Caco-2 (cell line): ENCODE measurements around the gene SNAI1. TPM values are rescaled to one million over a fixed set of nuclear protein-coding genes. Genes with fewer than 3 reads are reported as not detected.

ENCODE experiments used
- BruUV-seq: library from RNA; stranded (reverse); fragments of 400-500 nt; replicated peaks from 2 replicates; lab custom pipeline; 2021; lab: Mats Ljungman, UMichigan
- CTCF ChIA-PET: fragments of 300-600 bp; sonication (Branson Sonifier 250); formaldehyde crosslinking; loops from one replicate; lab custom pipeline; 2022; ENCODE audit warnings: antibody characterized with exemption; lab: Charles Lee
- POLR2A ChIA-PET: fragments of 300-600 bp; sonication (Branson Sonifier 250); formaldehyde crosslinking; loops from one replicate; lab custom pipeline; 2022; ENCODE audit warnings: antibody characterized with exemption; lab: Charles Lee
- DNase-seq, 2 experiments: peaks; one replicate each; pipeline versions ENCODE4 v3.0.0 to v3.0.0-alpha.2; 2020 to 2022
- H3K27me3 ChIP-seq: replicated peaks from 2 replicates; pipeline ENCODE4 v1.6.0; 2011; ENCODE audit warnings: low read length; ENCODE audit not compliant: control insufficient read depth, insufficient read depth
- H3K36me3 ChIP-seq: 2 replicates; pipeline ENCODE4 v1.5.1; 2011; ENCODE audit warnings: low read length; ENCODE audit not compliant: control insufficient read depth, insufficient read depth
- H3K4me1 ChIP-seq: fragments of 250-450 bp; sonication (Bioruptor Pico); 2 replicates; pipeline ENCODE4 v1.5.1; 2020; ENCODE audit warnings: mild to moderate bottlenecking
- H3K4me3 ChIP-seq: 2 replicates; pipeline ENCODE4 v1.5.1; 2011; ENCODE audit warnings: low read depth, mild to moderate bottlenecking, control low read depth, low read length
- H3K9me3 ChIP-seq: fragments of 250-450 bp; sonication (Bioruptor Pico); 2 replicates; pipeline ENCODE4 v1.5.1; 2020; ENCODE audit warnings: mild to moderate bottlenecking, moderate library complexity
- H3K27ac Mint-ChIP-seq: one replicate; pipeline ENCODE4 v1.8.0; 2022; ENCODE audit warnings: mixed read lengths; ENCODE audit not compliant: unreplicated experiment
- H3K27me3 Mint-ChIP-seq: one replicate; pipeline ENCODE4 v1.8.0; 2022; ENCODE audit warnings: mixed read lengths; ENCODE audit not compliant: insufficient read depth, unreplicated experiment
- H3K36me3 Mint-ChIP-seq: one replicate; pipeline ENCODE4 v1.8.0; 2022; ENCODE audit warnings: mild to moderate bottlenecking, mixed read lengths; ENCODE audit not compliant: insufficient read depth, unreplicated experiment
- H3K4me1 Mint-ChIP-seq: one replicate; pipeline ENCODE4 v1.8.0; 2022; ENCODE audit warnings: low read depth, mixed read lengths; ENCODE audit not compliant: unreplicated experiment
- H3K4me3 Mint-ChIP-seq: one replicate; pipeline ENCODE4 v1.8.0; 2022; ENCODE audit warnings: mild to moderate bottlenecking, moderate library complexity, mixed read lengths; ENCODE audit not compliant: unreplicated experiment
- H3K9me3 Mint-ChIP-seq: one replicate; pipeline ENCODE4 v1.8.0; 2022; ENCODE audit warnings: mixed read lengths; ENCODE audit not compliant: unreplicated experiment
- intact Hi-C: fragments of 100-400 bp; cut with micrococcal nuclease; formaldehyde crosslinking; loops from one replicate; pipeline ENCODE4 v1.10.0; 2022; ENCODE audit not compliant: unreplicated experiment
- total RNA-seq: library from RNA; stranded (reverse); gene quantifications from 2 replicates; pipeline ENCODE4 v1.2.3, GENCODE V29; 2022
- TF ChIP-seq, protein P1 (sequence below), 2 experiments: fragments of 200-600 bp in 1 of 2; IDR thresholded peaks; 1 replicate in 1 of 2; 2 replicates in 1 of 2; pipeline versions ENCODE4 v1.5.1 to v1.8.0; 2011 to 2022; ENCODE audit warnings: antibody characterized with exemption in 1 of 2, control low read depth in 1 of 2, inconsistent platforms in 1 of 2, low read depth in 1 of 2, low read length in 1 of 2, mild to moderate bottlenecking in 1 of 2, moderate library complexity in 1 of 2; ENCODE audit not compliant: insufficient read depth in 1 of 2, severe bottlenecking in 1 of 2, unreplicated experiment in 1 of 2

Gene SNAI1
- total RNA-seq, 1 experiment from 2014 or later, result 10.9 TPM

DNA sequence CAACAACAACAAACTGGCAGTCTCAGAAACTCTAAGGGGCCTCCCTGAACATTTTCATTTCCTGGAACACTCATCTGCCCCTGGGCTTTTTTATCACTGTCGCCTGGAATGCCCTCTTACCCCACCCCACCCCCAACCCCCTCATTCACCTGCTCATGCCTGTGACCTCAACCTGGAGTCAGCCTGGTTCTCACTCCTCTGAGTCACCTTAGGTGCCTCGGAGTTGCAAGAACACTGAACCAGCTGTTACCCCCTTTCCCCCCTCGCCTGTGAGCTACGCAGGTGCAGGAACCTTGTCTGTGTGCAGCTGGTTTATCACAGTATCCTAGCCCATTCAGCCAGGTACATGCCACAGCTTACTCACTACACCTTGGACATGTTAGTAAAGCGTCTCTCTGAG lies 12.8 kb upstream of the SNAI1 start:
- intact Hi-C loops, result no loop called here
- POLR2A ChIA-PET, result no interaction called here
- peaks cover 8% of the 10 kb centered on the region for H3K36me3 Mint-ChIP-seq

GRCh38 chr20:49970498-49970897 lies 12.3 kb upstream of the SNAI1 start:
- no peaks in the 10 kb centered on the region for H3K27me3 ChIP-seq
- Mint-ChIP-seq H3K27ac (peak overlapping the region; percentile 63), H3K4me3 (no peak overlapping the region), H3K36me3 (peaks cover 8% of the 10 kb centered on the region), H3K27me3 (no peaks in the 10 kb centered on the region), H3K4me1 (peaks cover 38% of the 10 kb centered on the region), H3K9me3 (no peaks in the 10 kb centered on the region)
- intact Hi-C loops, result no loop called here
- H3K4me1 ChIP-seq, result peaks cover 49% of the 10 kb centered on the region
- TF ChIP-seq, protein P1, sequence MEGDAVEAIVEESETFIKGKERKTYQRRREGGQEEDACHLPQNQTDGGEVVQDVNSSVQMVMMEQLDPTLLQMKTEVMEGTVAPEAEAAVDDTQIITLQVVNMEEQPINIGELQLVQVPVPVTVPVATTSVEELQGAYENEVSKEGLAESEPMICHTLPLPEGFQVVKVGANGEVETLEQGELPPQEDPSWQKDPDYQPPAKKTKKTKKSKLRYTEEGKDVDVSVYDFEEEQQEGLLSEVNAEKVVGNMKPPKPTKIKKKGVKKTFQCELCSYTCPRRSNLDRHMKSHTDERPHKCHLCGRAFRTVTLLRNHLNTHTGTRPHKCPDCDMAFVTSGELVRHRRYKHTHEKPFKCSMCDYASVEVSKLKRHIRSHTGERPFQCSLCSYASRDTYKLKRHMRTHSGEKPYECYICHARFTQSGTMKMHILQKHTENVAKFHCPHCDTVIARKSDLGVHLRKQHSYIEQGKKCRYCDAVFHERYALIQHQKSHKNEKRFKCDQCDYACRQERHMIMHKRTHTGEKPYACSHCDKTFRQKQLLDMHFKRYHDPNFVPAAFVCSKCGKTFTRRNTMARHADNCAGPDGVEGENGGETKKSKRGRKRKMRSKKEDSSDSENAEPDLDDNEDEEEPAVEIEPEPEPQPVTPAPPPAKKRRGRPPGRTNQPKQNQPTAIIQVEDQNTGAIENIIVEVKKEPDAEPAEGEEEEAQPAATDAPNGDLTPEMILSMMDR (IDR thresholded peaks at IDR 0.05; ENCODE audit: insufficient read depth in 1 of 2, low read depth in 1 of 2, low read length in 1 of 2, severe bottlenecking in 1 of 2, unreplicated experiment in 1 of 2), result no peak
- ChIA-PET POLR2A (interaction anchor here (0.7 kb wide), 1 partner anchor 23 kb away, joined by 3 read pairs; no protein-coding TSS in a partner anchor), CTCF (interaction anchor here (0.5 to 1.7 kb wide), 3 partner anchors 8 to 294 kb away, joined by 3 to 18 read pairs (median 14); no protein-coding TSS in a partner anchor)
- no TSS peak for BruUV-seq
- H3K4me3 ChIP-seq, result no peak overlapping the region
- no peaks in the 10 kb centered on the region for H3K36me3 ChIP-seq
- H3K9me3 ChIP-seq, result no peaks in the 10 kb centered on the region
- DNase-seq, result no peak

More for the DNA sequence above, 12.8 kb upstream of the SNAI1 start:
- Mint-ChIP-seq H3K27ac (peak overlapping the region; percentile 63), H3K4me3 (no peak overlapping the region), H3K27me3 (no peaks in the 10 kb centered on the region), H3K9me3 (no peaks in the 10 kb centered on the region), H3K4me1 (peaks cover 38% of the 10 kb centered on the region)
- no peaks in the 10 kb centered on the region for H3K9me3 ChIP-seq
- CTCF ChIA-PET, result interaction anchor here (0.5 to 1.7 kb wide), 3 partner anchors 9 to 294 kb away, joined by 3 to 18 read pairs (median 14); no protein-coding TSS in a partner anchor
- peaks cover 55% of the 10 kb centered on the region for H3K4me1 ChIP-seq
- no peaks in the 10 kb centered on the region for H3K27me3 ChIP-seq
- H3K4me3 ChIP-seq, result no peak overlapping the region
- no TSS peak for BruUV-seq
- TF ChIP-seq, protein P1 (IDR thresholded peaks at IDR 0.05; ENCODE audit: insufficient read depth in 1 of 2, low read depth in 1 of 2, low read length in 1 of 2, severe bottlenecking in 1 of 2, unreplicated experiment in 1 of 2), result no peak
- no peaks in the 10 kb centered on the region for H3K36me3 ChIP-seq
- DNase-seq, result peak; percentile 71 to 85

GRCh38 chr20:49973981-49974380 lies 8.8 kb upstream of the SNAI1 start:
- Mint-ChIP-seq H3K4me1 (peaks cover 34% of the 10 kb centered on the region), H3K9me3 (no peaks in the 10 kb centered on the region), H3K4me3 (no peak overlapping the region), H3K27me3 (no peaks in the 10 kb centered on the region), H3K27ac (no peak overlapping the region), H3K36me3 (peaks cover 15% of the 10 kb centered on the region)
- H3K4me3 ChIP-seq, result no peak overlapping the region
- no peak for DNase-seq
- no peaks in the 10 kb centered on the region for H3K27me3 ChIP-seq
- ChIA-PET POLR2A (interaction anchor here (0.6 to 0.7 kb wide), 2 partner anchors 37 to 162 kb away, joined by 3 to 4 read pairs; no protein-coding TSS in a partner anchor), CTCF (interaction anchor here (0.7 to 11.4 kb wide), 2 partner anchors 28 to 94 kb away, joined by 3 to 433 read pairs; no protein-coding TSS in a partner anchor)
- peaks cover 48% of the 10 kb centered on the region for H3K4me1 ChIP-seq
- H3K36me3 ChIP-seq, result no peaks in the 10 kb centered on the region
- BruUV-seq, result no TSS peak
- intact Hi-C loops, result no loop called here
- TF ChIP-seq, protein P1 (IDR thresholded peaks at IDR 0.05; ENCODE audit: insufficient read depth in 1 of 2, low read depth in 1 of 2, low read length in 1 of 2, severe bottlenecking in 1 of 2, unreplicated experiment in 1 of 2), result no peak
- no peaks in the 10 kb centered on the region for H3K9me3 ChIP-seq
